ENCODE results near the gene MXRA8.

Gene MXRA8

DNA sequence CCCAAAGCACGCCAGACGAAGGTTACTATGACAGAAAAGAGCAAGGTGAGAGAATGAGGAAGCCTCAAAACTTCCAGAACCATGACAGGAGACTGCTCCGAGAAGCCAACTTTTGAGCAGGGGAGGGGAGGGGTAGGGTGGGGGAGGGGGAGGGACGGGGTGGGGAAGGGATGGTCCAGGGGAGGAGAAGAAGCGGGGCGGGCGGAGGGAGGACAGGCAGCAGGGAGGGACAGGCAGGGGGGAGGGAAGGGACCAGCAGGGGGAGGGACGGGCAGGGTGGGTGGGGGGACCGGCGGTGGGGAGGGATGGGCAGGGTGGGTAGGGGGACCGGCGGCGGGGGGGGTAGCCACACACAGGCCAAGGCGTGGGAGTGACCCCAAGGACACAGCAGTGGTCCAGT lies 35.9 kb downstream of the MXRA8 start:
- Histone ChIP-seq H2AFZ (ENCODE audit: low read depth, low read length) (no peak overlapping the region), H3K4me2 (ENCODE audit: insufficient read depth, low read length) (peak overlapping the region; percentile 84), H4K20me1 (ENCODE audit: insufficient read depth, low read length) (peaks cover 78% of the 10 kb centered on the region), H3K4me3 (ENCODE audit: low read depth in 1 of 2, low read length in 2 of 2) (peak overlapping the region in 1 of 2 experiments; percentile 59; a peak in 1 of 4 replicates), H3K9ac (ENCODE audit: low read depth, low read length) (no peak overlapping the region; the same call in 1 of the 2 replicates), H3K4me1 (ENCODE audit: insufficient read depth, low read length) (peaks cover 51% of the 10 kb centered on the region), H3K27me3 (ENCODE audit: insufficient read depth, low read length, poor library complexity) (no peaks in the 10 kb centered on the region), H3K36me3 (ENCODE audit: insufficient read depth, low read length) (peaks cover 59% of the 10 kb centered on the region), H3K79me2 (ENCODE audit: insufficient read depth, low read length) (peaks cover 86% of the 10 kb centered on the region), H3K9me3 (ENCODE audit: insufficient read depth, low read length, severe bottlenecking) (no peaks in the 10 kb centered on the region), H3K27ac (ENCODE audit: low read length) (no peak overlapping the region)
- no peak for TF ChIP-seq EZH2 (IDR thresholded peaks at IDR 0.05; ENCODE audit: borderline replicate concordance, low read depth, low read length, severe bottlenecking)
- TF ChIP-seq, protein P1, sequence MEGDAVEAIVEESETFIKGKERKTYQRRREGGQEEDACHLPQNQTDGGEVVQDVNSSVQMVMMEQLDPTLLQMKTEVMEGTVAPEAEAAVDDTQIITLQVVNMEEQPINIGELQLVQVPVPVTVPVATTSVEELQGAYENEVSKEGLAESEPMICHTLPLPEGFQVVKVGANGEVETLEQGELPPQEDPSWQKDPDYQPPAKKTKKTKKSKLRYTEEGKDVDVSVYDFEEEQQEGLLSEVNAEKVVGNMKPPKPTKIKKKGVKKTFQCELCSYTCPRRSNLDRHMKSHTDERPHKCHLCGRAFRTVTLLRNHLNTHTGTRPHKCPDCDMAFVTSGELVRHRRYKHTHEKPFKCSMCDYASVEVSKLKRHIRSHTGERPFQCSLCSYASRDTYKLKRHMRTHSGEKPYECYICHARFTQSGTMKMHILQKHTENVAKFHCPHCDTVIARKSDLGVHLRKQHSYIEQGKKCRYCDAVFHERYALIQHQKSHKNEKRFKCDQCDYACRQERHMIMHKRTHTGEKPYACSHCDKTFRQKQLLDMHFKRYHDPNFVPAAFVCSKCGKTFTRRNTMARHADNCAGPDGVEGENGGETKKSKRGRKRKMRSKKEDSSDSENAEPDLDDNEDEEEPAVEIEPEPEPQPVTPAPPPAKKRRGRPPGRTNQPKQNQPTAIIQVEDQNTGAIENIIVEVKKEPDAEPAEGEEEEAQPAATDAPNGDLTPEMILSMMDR (IDR thresholded peaks at IDR 0.05; ENCODE audit: borderline replicate concordance, extremely low read depth, low read length, poor library complexity, severe bottlenecking) = no peak
- DNase-seq (no peak), ATAC-seq (ENCODE audit: insufficient read depth, low read depth) (no peak)

DNA sequence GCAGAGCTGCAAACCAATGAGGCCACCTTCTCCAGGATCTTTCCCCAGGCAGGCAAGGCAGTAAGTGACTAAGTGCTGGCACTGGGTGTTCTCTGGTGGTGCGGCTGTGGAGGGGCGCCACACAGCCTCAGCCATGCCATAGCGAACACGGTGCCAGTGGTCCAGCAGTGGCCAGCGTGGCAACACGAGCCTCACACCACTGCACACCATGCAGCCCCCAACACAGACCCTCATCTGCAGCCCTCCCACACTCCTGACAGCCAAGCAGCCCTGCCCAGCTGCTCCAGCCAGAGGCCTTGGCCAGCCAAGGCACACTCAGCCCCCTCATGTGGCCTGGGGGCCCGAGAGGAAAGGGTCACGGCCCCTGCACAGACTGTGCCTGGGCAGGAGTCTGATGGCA lies 36.9 kb downstream of the MXRA8 start:
- peaks cover 75% of the 10 kb centered on the region for H4K20me1 ChIP-seq (ENCODE audit: insufficient read depth, low read length)
- H3K4me1 ChIP-seq (ENCODE audit: insufficient read depth, low read length) = peaks cover 50% of the 10 kb centered on the region
- H3K9me3 ChIP-seq (ENCODE audit: insufficient read depth, low read length, severe bottlenecking) = no peaks in the 10 kb centered on the region
- DNase-seq (no peak), ATAC-seq (ENCODE audit: insufficient read depth, low read depth) (no peak)
- H2AFZ ChIP-seq (ENCODE audit: low read depth, low read length) = no peak overlapping the region
- peak overlapping the region; percentile 50 for H3K4me2 ChIP-seq (ENCODE audit: insufficient read depth, low read length)
- TF ChIP-seq, protein P1 (IDR thresholded peaks at IDR 0.05; ENCODE audit: borderline replicate concordance, extremely low read depth, low read length, poor library complexity, severe bottlenecking) = no peak
- TF ChIP-seq EZH2 (IDR thresholded peaks at IDR 0.05; ENCODE audit: borderline replicate concordance, low read depth, low read length, severe bottlenecking) = no peak
- peak overlapping the region; percentile 21; the same call in 1 of the 2 replicates for H3K9ac ChIP-seq (ENCODE audit: low read depth, low read length)
- no peak overlapping the region for H3K4me3 ChIP-seq (ENCODE audit: low read depth in 1 of 2, low read length in 2 of 2)
- peaks cover 55% of the 10 kb centered on the region for H3K36me3 ChIP-seq (ENCODE audit: insufficient read depth, low read length)
- no peak overlapping the region for H3K27ac ChIP-seq (ENCODE audit: low read length)
- H3K27me3 ChIP-seq (ENCODE audit: insufficient read depth, low read length, poor library complexity) = no peaks in the 10 kb centered on the region
- peaks cover 85% of the 10 kb centered on the region for H3K79me2 ChIP-seq (ENCODE audit: insufficient read depth, low read length)

DNA sequence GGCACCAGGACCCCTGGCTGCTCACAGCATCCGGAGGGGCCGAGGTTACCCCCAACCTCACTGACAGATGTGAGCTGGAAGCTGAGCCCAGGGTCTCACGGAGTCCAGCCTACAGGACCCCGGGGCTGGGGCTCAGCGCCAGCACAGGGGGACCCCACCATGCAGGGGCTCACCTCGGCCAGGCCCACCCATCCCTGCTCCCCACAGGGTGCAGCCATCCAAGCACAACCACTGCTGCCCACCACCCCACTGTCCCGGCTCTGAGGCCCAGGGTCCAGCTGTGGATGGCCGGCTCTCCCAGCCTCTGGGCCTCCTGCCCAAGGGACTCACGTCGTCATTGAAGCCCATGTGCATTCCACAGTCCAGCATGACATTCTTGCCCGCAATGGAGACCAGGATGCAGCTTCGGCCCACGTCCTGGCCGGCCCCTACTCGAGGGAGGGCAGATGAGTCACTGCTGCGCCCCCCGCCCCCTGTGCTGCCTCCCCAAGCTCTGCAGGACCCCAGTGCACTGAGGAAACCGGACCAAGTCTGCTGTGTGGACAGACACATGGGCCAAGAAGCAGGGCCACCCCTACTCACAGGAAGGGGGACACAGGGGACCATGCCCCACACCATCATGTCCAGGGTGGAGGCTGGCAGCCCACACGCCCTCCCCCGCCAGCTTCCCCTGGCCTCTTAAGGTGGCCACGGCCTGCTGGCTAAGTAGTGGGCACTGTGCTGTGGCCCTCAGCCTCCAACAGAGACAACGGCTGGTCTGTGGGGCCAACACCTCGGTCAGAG lies 37.5 kb downstream of the MXRA8 start:
- H3K36me3 ChIP-seq (ENCODE audit: insufficient read depth, low read length) = peaks cover 58% of the 10 kb centered on the region
- H3K4me1 ChIP-seq (ENCODE audit: insufficient read depth, low read length) = peaks cover 44% of the 10 kb centered on the region
- no peak for DNase-seq
- H3K27me3 ChIP-seq (ENCODE audit: insufficient read depth, low read length, poor library complexity) = no peaks in the 10 kb centered on the region
- H3K9me3 ChIP-seq (ENCODE audit: insufficient read depth, low read length, severe bottlenecking) = no peaks in the 10 kb centered on the region
- H3K9ac ChIP-seq (ENCODE audit: low read depth, low read length) = no peak overlapping the region
- no peak for ATAC-seq (ENCODE audit: insufficient read depth, low read depth)
- peaks cover 69% of the 10 kb centered on the region for H4K20me1 ChIP-seq (ENCODE audit: insufficient read depth, low read length)
- peak overlapping the region; percentile 50; the same call in 1 of the 2 replicates for H3K4me2 ChIP-seq (ENCODE audit: insufficient read depth, low read length)
- no peak overlapping the region for H2AFZ ChIP-seq (ENCODE audit: low read depth, low read length)
- no peak overlapping the region for H3K4me3 ChIP-seq (ENCODE audit: low read depth in 1 of 2, low read length in 2 of 2)
- TF ChIP-seq EZH2 (IDR thresholded peaks at IDR 0.05; ENCODE audit: borderline replicate concordance, low read depth, low read length, severe bottlenecking) = no peak
- TF ChIP-seq, protein P1 (IDR thresholded peaks at IDR 0.05; ENCODE audit: borderline replicate concordance, extremely low read depth, low read length, poor library complexity, severe bottlenecking) = no peak
- no peak overlapping the region for H3K27ac ChIP-seq (ENCODE audit: low read length)
- H3K79me2 ChIP-seq (ENCODE audit: insufficient read depth, low read length) = peaks cover 81% of the 10 kb centered on the region

Measured in DND-41 (cell line).